ENCODE measurements around the gene DRAM1. TPM values are rescaled to one million over a fixed set of nuclear protein-coding genes. Genes with fewer than 3 reads are reported as not detected.
"Not testable (repeated sequence)": the region's sequence is repeated elsewhere in the genome, so short reads cannot be mapped to it uniquely, and the experiment has no call there.

DRAM1 gene
- total RNA-seq, 4 donors from 2014 or later = 22.3 to 37.5 (median 25.4) TPM

GRCh38 chr12:101908395-101908794 lies 31.0 kb downstream of the DRAM1 start:
- ATAC-seq (ENCODE audit: low FRiP score) (no peak), DNase-seq (ENCODE audit: low spot score) (no peak)
- TF ChIP-seq, protein P1, sequence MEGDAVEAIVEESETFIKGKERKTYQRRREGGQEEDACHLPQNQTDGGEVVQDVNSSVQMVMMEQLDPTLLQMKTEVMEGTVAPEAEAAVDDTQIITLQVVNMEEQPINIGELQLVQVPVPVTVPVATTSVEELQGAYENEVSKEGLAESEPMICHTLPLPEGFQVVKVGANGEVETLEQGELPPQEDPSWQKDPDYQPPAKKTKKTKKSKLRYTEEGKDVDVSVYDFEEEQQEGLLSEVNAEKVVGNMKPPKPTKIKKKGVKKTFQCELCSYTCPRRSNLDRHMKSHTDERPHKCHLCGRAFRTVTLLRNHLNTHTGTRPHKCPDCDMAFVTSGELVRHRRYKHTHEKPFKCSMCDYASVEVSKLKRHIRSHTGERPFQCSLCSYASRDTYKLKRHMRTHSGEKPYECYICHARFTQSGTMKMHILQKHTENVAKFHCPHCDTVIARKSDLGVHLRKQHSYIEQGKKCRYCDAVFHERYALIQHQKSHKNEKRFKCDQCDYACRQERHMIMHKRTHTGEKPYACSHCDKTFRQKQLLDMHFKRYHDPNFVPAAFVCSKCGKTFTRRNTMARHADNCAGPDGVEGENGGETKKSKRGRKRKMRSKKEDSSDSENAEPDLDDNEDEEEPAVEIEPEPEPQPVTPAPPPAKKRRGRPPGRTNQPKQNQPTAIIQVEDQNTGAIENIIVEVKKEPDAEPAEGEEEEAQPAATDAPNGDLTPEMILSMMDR (IDR thresholded peaks at IDR 0.05) = no peak

DNA sequence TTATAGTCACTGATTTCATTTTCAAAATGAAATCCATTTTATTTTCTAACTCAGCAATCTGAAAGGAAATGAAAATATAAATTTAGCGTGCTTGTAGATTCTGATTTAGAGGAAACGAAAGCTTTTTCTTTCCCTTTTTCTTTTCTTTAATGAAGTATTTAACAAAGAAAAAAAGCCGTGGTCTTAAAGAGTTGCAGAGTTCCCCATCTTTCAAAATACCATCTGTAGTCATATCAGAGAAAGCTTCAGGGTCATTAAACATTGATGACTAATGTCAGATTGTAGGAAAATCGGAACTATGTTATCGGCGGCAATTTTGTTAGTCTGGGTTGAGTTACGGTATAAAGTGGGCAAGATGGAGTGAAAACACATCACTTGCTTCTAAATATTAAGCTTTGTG lies 32.3 kb downstream of the DRAM1 start:
- ATAC-seq (ENCODE audit: low FRiP score) = no peak
- TF ChIP-seq, protein P1 (IDR thresholded peaks at IDR 0.05) = no peak
- DNase-seq (ENCODE audit: low spot score) = no peak

GRCh38 chr12:101915841-101916240 lies 38.5 kb downstream of the DRAM1 start:
- ATAC-seq (ENCODE audit: low FRiP score) (no peak), DNase-seq (ENCODE audit: low spot score) (no peak)
- TF ChIP-seq, protein P1 (IDR thresholded peaks at IDR 0.05) = no peak

DNA sequence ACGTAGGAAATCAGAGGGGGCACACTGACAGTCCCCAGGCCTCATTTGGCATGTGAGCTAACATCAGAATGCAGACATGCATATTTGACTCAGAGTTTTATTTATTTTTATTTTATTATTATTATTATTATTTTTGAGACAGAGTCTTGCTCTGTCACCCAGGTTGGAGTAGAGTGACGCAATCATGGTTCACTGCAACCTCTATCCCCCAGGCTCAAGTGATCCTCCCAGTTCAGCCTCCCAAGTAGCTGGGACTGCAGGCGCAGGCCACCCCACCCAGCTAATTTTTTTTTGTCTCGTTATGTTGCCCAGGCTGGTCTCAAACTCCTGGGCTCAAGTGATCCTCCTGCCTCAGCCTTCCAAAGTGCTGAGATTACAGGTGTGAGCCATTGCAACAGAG lies 41.4 kb downstream of the DRAM1 start:
- not testable (repeated sequence) for ATAC-seq (ENCODE audit: low FRiP score); DNase-seq (ENCODE audit: low spot score)

- TF ChIP-seq, protein P1 (IDR thresholded peaks at IDR 0.05) = no peak
- no peak for DNase-seq (ENCODE audit: low spot score)
- ATAC-seq (ENCODE audit: low FRiP score) = no peak
Measured at GRCh38 chr12:101919447-101919846, 42.1 kb downstream of the DRAM1 start.

DNA sequence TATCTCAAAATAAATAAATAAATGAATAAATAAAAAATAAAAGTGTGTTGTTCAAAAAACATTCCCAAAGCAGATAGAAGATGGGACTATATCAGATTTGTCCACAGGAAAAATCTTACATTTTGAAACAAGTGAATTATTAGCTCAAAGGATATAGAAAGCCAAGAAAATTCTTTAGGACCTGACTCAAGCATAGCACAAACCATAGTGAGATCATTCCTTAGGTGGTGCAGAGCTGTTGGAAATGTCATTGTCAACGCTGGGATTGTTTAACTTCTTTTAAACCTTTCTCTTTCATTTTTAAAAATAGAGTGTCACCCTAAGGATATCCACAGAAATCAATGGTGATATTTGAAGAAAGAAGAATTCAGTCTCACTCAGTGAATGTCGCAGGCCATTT lies 43.5 kb downstream of the DRAM1 start:
- ATAC-seq (ENCODE audit: low FRiP score) (no peak), DNase-seq (ENCODE audit: low spot score) (no peak)
- TF ChIP-seq, protein P1 (IDR thresholded peaks at IDR 0.05) = no peak

DNA sequence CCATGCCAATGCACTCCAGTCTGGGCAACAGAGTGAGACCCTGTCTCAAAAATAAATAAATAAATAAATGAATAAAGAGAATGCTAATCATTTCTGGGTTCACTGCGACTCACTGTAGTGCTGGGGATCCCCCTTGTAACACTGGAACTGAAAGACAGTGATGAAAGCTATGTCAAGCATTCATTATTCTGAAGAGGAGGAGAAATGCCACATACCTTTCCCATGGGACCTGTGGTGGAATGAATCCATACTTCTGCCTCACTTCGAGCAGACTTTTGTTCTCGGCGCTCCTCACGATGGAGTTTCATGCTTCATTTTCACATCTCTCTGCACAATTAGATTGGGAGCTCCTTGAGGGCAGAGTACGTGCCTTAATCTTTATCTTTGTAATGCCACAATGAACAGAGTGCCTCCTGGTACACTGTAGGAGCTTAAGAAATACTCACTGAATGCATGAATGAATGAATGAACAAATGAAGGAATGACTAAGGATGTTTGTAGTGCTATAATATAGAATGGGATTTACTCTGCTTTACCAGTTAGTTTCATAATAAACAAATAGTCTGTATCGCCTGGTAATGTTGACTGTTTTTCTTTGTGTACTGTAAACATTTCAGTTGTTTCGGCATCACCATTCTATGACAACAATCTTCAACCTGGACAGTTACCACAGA lies 45.8 kb downstream of the DRAM1 start:
- DNase-seq (ENCODE audit: low spot score) = no peak
- TF ChIP-seq, protein P1 (IDR thresholded peaks at IDR 0.05) = no peak
- ATAC-seq (ENCODE audit: low FRiP score) = no peak

Measured in omental fat pad (tissue), 4 donors.